Naive B cell (primary cell): ENCODE data around the gene CLCN1. TPM values are rescaled to one million over a fixed set of nuclear protein-coding genes. Genes with fewer than 3 reads are reported as not detected.

Experiments used
- ATAC-seq, 2 donors: fragments of 150-1000 bp; cut with Tn5 transposase; 2 replicates each; pipeline ENCODE4 v1.10.0; 2021; ENCODE audit warnings: low read depth in 2 of 2, mild to moderate bottlenecking in 2 of 2, moderate library complexity in 2 of 2
- DNase-seq: peaks from one replicate; pipeline ENCODE4 v3.0.0; 2022
- H3K27ac Mint-ChIP-seq, 6 donors: one replicate each; pipeline ENCODE4 v1.8.0; 2020 to 2022; ENCODE audit warnings: mild to moderate bottlenecking in 6 of 6, mixed read lengths in 6 of 6, moderate library complexity in 5 of 6, inconsistent platforms in 2 of 6
- H3K27me3 Mint-ChIP-seq, 3 donors: one replicate each; pipeline ENCODE4 v1.8.0; 2021 to 2022; ENCODE audit warnings: mixed read lengths in 3 of 3, mild to moderate bottlenecking in 1 of 3
- H3K36me3 Mint-ChIP-seq, 2 donors: one replicate each; pipeline ENCODE4 v1.8.0; 2020 to 2022; ENCODE audit warnings: mixed read lengths in 2 of 2, inconsistent platforms in 1 of 2, mild to moderate bottlenecking in 1 of 2
- H3K4me1 Mint-ChIP-seq, 3 donors: one replicate each; pipeline ENCODE4 v1.8.0; 2020 to 2022; ENCODE audit warnings: mixed read lengths in 3 of 3, inconsistent platforms in 1 of 3, mild to moderate bottlenecking in 1 of 3, moderate library complexity in 1 of 3
- H3K4me3 Mint-ChIP-seq, 8 donors: one replicate each; pipeline ENCODE4 v1.8.0; 2020 to 2022; ENCODE audit warnings: mild to moderate bottlenecking in 8 of 8, mixed read lengths in 8 of 8, moderate library complexity in 8 of 8, inconsistent platforms in 2 of 8
- H3K9me3 Mint-ChIP-seq, 7 donors: one replicate each; pipeline ENCODE4 v1.8.0; 2020 to 2022; ENCODE audit warnings: mixed read lengths in 7 of 7, mild to moderate bottlenecking in 5 of 7, inconsistent platforms in 2 of 7, moderate library complexity in 1 of 7
- polyA plus RNA-seq, 6 donors: library from polyadenylated mRNA; unstranded; fragments of 300-500 nt; fragmentation: Illumina TruSeq; gene quantifications; one replicate each; pipeline ENCODE4 v1.2.3, GENCODE V29; 2021; ENCODE audit warnings: low read depth in 6 of 6

CLCN1 gene
- polyA plus RNA-seq, 6 donors from 2014 or later, result not detected

- DNase-seq (no peak), ATAC-seq (no peak)
- H3K4me1 Mint-ChIP-seq, result peaks cover 0 to 10% (median 0%) of the 10 kb centered on the region in 3 donors
- peaks cover 12 to 72% (median 55%) of the 10 kb centered on the region in 3 donors for H3K27me3 Mint-ChIP-seq
- H3K36me3 Mint-ChIP-seq, result no peaks in the 10 kb centered on the region
- peaks cover 0 to 4% (median 0%) of the 10 kb centered on the region in 7 donors for H3K9me3 Mint-ChIP-seq
- no peak overlapping the region for H3K27ac Mint-ChIP-seq
- H3K4me3 Mint-ChIP-seq, result no peak overlapping the region
These were observed 36.7 kb downstream of the CLCN1 start for GRCh38 chr7:143352531-143353002.

DNA sequence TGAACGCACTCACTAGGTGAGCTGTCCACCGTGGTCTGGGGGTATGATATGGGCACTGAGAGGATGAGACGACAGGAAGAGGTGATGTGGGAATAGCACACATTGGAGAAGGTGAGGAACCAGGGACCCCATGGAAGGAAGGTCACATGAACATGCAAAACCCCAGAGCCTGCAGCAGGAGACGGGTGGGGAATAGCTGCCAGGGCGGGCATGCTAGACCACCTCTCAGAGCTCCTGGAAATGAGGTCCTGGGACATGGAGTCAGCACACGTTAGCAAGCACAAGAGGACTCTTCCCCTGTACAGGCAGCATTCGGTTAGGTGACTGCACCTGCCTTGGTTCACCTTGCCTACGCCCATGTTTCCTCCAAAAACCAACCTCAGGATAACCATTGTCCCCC, 38.5 kb downstream of the CLCN1 start:
- H3K4me3 Mint-ChIP-seq, result no peak overlapping the region
- no peak for ATAC-seq
- no peak overlapping the region for H3K27ac Mint-ChIP-seq
- H3K27me3 Mint-ChIP-seq, result peaks cover 13 to 65% (median 54%) of the 10 kb centered on the region in 3 donors
- peaks cover 0 to 10% (median 0%) of the 10 kb centered on the region in 3 donors for H3K4me1 Mint-ChIP-seq
- H3K36me3 Mint-ChIP-seq, result no peaks in the 10 kb centered on the region
- DNase-seq, result no peak
- peaks cover 0 to 4% (median 0%) of the 10 kb centered on the region in 7 donors for H3K9me3 Mint-ChIP-seq

DNA sequence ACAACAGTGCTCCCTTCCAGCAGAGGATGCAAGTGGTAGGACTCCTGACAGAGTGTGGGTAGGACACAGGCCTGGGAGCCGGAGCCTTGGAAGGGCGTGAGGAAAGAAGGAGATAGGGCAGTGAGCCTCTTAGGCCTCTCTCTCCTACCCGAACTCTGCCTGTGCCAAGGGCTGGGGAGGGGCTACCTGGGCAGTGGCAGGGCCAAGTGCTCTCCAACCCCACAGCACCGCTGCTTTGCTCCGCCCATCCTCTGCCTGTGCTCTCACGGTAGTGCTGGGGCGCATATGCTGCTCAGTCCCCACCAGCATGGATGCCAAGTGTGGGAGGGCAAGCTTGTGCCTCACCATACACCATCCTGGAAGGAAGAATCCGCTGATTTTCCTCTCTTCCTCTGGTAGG, 39.1 kb downstream of the CLCN1 start:
- DNase-seq, result no peak
- Mint-ChIP-seq H3K27me3 (peaks cover 14 to 65% (median 55%) of the 10 kb centered on the region in 3 donors), H3K36me3 (no peaks in the 10 kb centered on the region), H3K4me1 (peaks cover 0 to 10% (median 0%) of the 10 kb centered on the region in 3 donors), H3K27ac (no peak overlapping the region), H3K9me3 (peaks cover 0 to 4% (median 0%) of the 10 kb centered on the region in 7 donors), H3K4me3 (no peak overlapping the region)
- no peak for ATAC-seq

GRCh38 chr7:143355450-143356385, 39.8 kb downstream of the CLCN1 start:
- H3K36me3 Mint-ChIP-seq, result peaks cover 0 to 7% of the 10 kb centered on the region in 2 donors
- H3K27ac Mint-ChIP-seq, result no peak overlapping the region
- no peak for ATAC-seq
- peaks cover 0 to 4% (median 0%) of the 10 kb centered on the region in 7 donors for H3K9me3 Mint-ChIP-seq
- H3K27me3 Mint-ChIP-seq, result peaks cover 21 to 69% (median 61%) of the 10 kb centered on the region in 3 donors
- peaks cover 0 to 14% (median 3%) of the 10 kb centered on the region in 3 donors for H3K4me1 Mint-ChIP-seq
- DNase-seq, result no peak
- H3K4me3 Mint-ChIP-seq, result no peak overlapping the region

DNA sequence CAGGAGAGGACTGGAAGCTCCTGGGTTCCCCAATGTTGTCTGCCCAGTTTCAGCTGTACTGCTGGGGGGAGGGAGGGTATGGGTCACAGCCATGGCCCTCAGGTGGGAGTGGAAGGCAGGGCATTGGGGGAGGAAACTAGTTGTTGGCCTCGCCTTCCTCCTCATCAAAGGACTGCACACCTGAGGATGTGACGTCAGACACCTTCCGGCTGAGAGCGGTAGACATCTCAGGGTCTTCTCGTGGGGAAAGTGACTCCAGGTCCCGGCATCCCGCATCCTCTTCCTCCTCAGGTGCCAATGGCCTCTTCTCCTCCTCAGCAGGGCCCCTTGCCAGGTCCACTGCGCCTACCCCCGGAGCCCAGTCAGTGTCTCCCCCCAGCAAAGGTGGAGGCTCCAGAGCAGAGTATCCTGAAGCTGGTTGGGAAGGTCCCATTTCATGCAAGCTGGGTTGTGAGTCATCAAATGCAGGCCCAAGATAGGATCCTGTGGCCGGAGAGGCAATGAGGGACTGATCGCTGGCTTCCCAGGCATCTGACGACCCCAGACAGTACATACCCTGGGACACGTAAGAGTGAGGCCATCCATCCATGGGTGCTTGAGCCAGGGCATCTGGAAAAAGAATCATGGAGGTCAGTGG, 40.6 kb downstream of the CLCN1 start:
- no peak for DNase-seq
- no peak for ATAC-seq
- H3K9me3 Mint-ChIP-seq, result peaks cover 0 to 4% (median 0%) of the 10 kb centered on the region in 7 donors
- H3K4me1 Mint-ChIP-seq, result peaks cover 0 to 21% (median 6%) of the 10 kb centered on the region in 3 donors
- H3K27me3 Mint-ChIP-seq, result peaks cover 23 to 71% (median 63%) of the 10 kb centered on the region in 3 donors
- H3K27ac Mint-ChIP-seq, result no peak overlapping the region
- peaks cover 0 to 12% of the 10 kb centered on the region in 2 donors for H3K36me3 Mint-ChIP-seq
- peak overlapping the region in 1 of 8 donors; percentile 61 for H3K4me3 Mint-ChIP-seq

- peaks cover 0 to 4% (median 0%) of the 10 kb centered on the region in 7 donors for H3K9me3 Mint-ChIP-seq
- no peak for ATAC-seq
- no peak for DNase-seq
- H3K4me3 Mint-ChIP-seq, result no peak overlapping the region
- H3K36me3 Mint-ChIP-seq, result peaks cover 0 to 12% of the 10 kb centered on the region in 2 donors
- peaks cover 30 to 66% (median 60%) of the 10 kb centered on the region in 3 donors for H3K27me3 Mint-ChIP-seq
- H3K4me1 Mint-ChIP-seq, result peaks cover 0 to 25% (median 17%) of the 10 kb centered on the region in 3 donors
- H3K27ac Mint-ChIP-seq, result peak overlapping the region in 1 of 6 donors; percentile 44
These were observed 42.7 kb downstream of the CLCN1 start for GRCh38 chr7:143358626-143359025.

DNA sequence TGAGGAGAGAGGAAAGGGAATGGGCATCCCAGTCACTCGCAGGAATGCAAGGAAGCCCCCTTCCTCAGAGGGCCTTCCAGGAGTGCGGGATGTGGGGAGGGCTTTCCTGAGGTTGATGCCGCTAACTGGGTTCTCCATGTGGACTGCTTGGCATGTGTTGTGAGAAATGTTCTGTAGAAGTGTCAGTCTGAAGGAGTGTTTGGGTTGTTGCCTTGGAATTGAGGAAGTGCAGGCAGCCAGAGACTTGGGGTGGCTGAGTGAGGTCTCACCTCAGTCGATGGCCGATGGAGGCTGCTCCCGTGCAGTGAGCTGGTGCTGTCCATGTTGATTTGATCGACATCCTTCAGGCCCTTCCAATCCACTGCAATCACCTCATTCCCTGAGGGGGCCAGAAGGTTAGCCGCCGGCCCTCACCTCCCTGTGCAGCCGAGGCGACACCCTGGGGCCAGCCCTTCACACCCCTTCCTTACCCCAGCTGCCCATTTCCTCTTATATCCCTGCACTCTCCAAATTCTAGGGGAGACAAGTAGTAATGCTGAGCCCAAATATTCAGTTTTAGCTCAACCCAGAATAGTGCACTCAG, 44.0 kb downstream of the CLCN1 start:
- ATAC-seq, result peak in 1 of 2 donors; percentile 34
- Mint-ChIP-seq H3K4me3 (peak overlapping the region in 3 of 8 donors; percentile 21 to 76 (median 38)), H3K4me1 (peaks cover 0 to 19% (median 17%) of the 10 kb centered on the region in 3 donors), H3K36me3 (peaks cover 0 to 12% of the 10 kb centered on the region in 2 donors), H3K27me3 (peaks cover 42 to 66% (median 60%) of the 10 kb centered on the region in 3 donors), H3K9me3 (peaks cover 0 to 3% (median 0%) of the 10 kb centered on the region in 7 donors), H3K27ac (no peak overlapping the region)
- DNase-seq, result no peak

- peaks cover 0 to 12% of the 10 kb centered on the region in 2 donors for H3K36me3 Mint-ChIP-seq
- H3K27me3 Mint-ChIP-seq, result peaks cover 50 to 66% (median 62%) of the 10 kb centered on the region in 3 donors
- H3K9me3 Mint-ChIP-seq, result no peaks in the 10 kb centered on the region
- ATAC-seq (no peak), DNase-seq (no peak)
- peaks cover 0 to 19% (median 17%) of the 10 kb centered on the region in 3 donors for H3K4me1 Mint-ChIP-seq
- no peak overlapping the region for H3K27ac Mint-ChIP-seq
- peak overlapping the region; percentile 35 to 88 (median 69) for H3K4me3 Mint-ChIP-seq
These were observed 45.1 kb downstream of the CLCN1 start for GRCh38 chr7:143360788-143361551.

- no peaks in the 10 kb centered on the region for H3K9me3 Mint-ChIP-seq
- ATAC-seq (peak in 1 of 2 donors; percentile 29), DNase-seq (no peak)
- H3K4me3 Mint-ChIP-seq, result peak overlapping the region in 6 of 8 donors; percentile 67 to 90 (median 84)
- H3K4me1 Mint-ChIP-seq, result peaks cover 0 to 19% (median 17%) of the 10 kb centered on the region in 3 donors
- peaks cover 0 to 12% of the 10 kb centered on the region in 2 donors for H3K36me3 Mint-ChIP-seq
- H3K27ac Mint-ChIP-seq, result no peak overlapping the region
- H3K27me3 Mint-ChIP-seq, result peaks cover 54 to 71% (median 66%) of the 10 kb centered on the region in 3 donors
These were observed 45.7 kb downstream of the CLCN1 start for GRCh38 chr7:143361552-143362130.

DNA sequence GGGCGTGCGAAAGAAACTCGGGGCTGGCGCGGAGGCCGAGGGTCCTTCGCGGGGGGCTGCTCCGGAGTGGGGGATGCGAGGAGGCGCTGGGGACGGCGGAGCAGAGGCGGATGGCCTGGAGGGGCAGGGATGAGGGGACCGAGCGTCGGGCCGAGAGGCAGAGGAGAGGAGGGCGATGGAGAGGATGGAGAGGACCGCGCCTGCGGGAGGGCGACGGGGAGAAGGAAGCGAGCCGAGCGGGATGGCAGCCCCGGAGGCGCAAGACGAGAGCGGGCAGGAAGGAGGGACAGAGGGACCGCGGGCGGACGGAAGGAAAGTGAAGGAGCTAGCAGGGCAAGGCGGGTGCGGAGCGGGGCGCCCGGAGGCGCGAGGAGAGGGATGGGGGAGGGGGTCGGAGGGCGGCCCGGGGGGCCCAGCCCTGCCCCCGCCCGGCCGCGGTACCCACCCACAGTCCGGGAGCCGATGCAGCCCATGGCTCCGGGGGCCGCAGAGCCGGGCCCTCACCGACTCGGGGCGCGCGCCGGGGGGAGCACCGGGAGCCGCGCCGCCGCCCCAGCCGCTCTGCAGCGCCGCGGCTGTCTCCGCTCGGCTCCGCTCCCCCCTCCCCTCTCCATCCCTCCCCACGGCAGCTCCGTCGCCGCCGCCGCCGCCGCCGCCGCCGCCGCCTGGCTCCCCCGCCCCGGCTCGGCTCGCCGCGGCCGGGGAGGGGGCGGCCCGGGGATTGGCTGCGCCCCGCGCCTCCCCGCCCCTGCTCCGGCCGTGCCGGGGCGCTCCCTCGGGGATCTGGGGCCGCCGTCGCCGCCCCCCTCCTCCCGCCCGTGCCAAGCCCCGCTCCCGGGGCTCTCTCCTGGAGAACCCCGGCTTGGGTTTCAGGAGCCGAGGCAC, 46.5 kb downstream of the CLCN1 start, which contains the start of gene FAM131B:
FAM131B (minus strand) TSS at position 583 of the 885 bp plus-strand sequence; CDS start at position 473, 110 bp downstream.
- Mint-ChIP-seq H3K36me3 (peaks cover 0 to 12% of the 10 kb centered on the region in 2 donors), H3K4me1 (peaks cover 0 to 19% (median 17%) of the 10 kb centered on the region in 3 donors), H3K27me3 (peaks cover 56 to 79% (median 73%) of the 10 kb centered on the region in 3 donors), H3K27ac (peak within 1 kb of the TSS in 1 of 6 donors; percentile 69), H3K4me3 (peak within 1 kb of the TSS; percentile 64 to 90 (median 84)), H3K9me3 (no peaks in the 10 kb centered on the region)
- DNase-seq, result no peak
- ATAC-seq, result peak; percentile 63 to 67
